Stimulated activated CD8-positive, alpha-beta memory T cell treated with anti-CD3 and anti-CD28 coated beads, Interleukin-12 subunit alpha, Interleukin-12 subunit beta, amount 100 ng/mL, for 1 hour (primary cell): Measurements from ENCODE around the gene ZNF132.
"Not testable (repeated sequence)": the region's sequence is repeated elsewhere in the genome, so short reads cannot be mapped to it uniquely, and the experiment has no call there.

Source experiments
- DNase-seq: peaks from one replicate; pipeline ENCODE4 v3.0.0-alpha.2; 2020; ENCODE audit warnings: low read depth

ZNF132 gene

DNA sequence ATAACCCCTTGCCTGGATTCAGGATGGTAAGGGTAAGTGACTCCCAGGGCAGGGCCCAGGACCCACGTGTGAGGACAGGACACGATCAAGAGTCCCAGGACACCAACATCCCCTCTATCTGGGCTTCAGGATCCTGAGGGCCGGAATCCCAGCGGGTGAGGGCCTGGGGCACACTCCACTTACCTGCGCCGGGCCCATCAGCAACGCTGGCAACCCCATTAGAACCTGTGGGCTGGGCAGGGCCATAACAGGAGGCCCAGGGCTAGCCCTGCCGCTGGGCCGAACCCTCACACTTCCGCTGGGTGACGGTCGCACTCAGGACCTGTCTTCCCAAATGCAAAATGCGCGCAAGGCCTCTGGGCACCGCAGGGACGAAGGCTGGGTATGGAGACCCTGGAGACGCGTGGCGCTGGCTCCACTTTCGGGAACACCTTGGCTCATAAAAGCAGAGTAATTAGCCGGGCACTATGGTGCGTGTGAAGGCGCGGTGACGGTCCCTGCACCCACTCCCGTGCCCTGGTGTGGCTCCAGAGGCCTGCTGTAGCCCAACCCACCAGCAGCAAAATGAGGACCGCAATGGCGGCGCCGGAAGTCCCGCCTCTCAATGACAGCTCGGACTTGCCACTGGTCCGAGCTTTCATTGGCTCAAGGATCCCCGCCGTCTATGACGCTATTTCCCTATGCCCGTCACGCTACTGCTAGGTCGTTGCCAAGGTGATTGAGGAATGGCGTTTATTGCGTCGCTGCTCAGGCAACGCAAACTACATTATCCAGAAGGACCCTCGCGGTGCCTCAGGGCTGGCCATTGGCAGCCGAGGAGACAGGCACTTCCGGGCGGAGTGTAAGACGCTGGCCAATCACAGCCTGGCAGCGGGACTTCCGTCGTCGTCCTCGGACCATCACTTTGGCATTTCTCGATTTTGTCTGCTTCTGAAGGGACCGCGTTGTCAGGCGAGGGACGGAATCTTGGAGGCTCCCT is at the start of gene ZNF132:
Gene ZNF132, minus strand, starts transcription at position 578 of the 979 bp plus-strand sequence. Its CDS starts 332 bp downstream, at position 246.
- peak; percentile 89 for DNase-seq

DNA sequence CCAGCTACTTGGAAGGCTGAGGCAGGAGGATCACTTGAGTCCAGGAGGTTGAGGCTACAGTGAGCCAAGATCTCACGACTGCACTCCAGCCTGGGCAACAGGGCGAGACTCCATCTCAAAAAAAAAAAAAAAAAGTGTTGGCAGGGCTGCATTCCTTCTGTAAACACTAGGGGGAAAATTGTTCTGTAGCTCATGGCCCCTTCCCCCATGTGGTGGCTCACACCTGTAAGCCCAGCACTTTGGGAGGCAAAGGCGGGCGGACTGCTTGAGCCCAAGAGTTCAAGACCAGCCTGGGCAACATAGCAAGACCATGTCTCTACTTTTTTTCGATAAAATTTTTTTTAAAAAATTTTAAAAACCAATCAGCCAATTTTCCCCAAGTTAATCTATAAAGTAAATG is 44.4 kb upstream of the ZNF132 start:
- not testable (repeated sequence) for DNase-seq

GRCh38 chr19:58483776-58484175 is 43.8 kb upstream of the ZNF132 start:
- DNase-seq, result no peak

DNA sequence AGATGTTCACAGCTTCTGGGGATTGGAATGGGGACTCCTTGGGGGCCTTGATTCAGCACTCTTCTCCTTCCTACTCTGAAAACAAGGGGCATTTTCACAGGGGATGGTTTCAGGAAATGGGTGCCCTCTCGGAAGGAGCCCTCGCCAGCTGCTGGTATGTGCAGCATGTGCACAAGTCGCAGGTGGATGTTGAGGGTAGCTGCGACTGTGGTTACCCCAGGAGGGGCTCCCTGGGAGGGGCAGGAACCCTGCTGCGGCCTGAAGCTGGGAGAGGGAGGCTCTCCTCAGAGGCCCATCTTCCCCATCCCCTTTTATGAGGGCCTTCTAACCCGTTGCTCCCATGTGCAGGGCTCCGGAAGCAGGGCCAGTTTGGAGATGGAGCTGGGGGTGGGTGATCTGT is 42.4 kb upstream of the ZNF132 start:
- no peak for DNase-seq

DNA sequence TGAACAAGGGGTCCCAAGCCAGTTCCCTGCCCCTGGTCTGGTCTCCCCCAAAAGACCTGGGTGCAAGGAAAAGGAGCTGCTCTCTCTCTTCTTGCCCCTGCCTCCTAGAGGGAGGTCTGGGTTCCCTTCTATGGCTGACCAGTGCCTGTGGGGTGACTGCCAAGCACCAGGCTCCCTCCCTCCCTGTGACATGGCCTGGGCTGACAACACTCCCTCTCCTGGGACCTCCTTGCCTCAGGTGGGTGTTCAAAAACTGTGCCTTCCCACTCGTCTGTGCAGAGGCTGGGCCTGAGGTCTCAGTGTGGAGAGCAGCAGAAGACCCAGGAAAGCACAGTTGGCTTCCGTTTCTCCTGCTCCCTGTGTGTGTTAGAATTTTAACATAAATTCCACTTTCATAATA is 40.9 kb upstream of the ZNF132 start:
- DNase-seq, result no peak

- no peak for DNase-seq
Observed at GRCh38 chr19:58480481-58480830, 40.5 kb upstream of the ZNF132 start.

GRCh38 chr19:58479736-58480480 is 40.0 kb upstream of the ZNF132 start:
- DNase-seq, result no peak

- no peak for DNase-seq
Observed at GRCh38 chr19:58479303-58479702, 39.4 kb upstream of the ZNF132 start.

DNA sequence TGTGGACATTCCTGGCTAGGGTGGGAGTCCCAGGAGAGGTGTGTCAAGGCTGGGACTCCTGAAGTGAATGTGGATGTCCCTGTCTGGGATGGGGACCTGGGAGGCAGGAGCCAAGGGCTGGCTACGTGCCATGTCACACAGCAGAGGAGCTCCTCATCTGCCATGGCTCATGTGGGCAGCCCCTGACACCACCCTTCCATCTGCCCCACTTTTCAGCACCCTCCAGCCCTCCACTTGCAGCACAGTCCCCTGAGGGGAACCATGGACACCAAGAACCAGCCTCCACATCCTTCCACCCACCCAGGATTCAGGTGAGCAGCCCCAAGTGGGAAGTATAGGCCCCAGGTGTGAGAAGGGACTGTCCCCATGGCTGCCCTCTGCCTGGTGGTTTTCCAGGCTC is 37.9 kb upstream of the ZNF132 start:
- no peak for DNase-seq

GRCh38 chr19:58477130-58477529 is 37.2 kb upstream of the ZNF132 start:
- DNase-seq, result no peak

- DNase-seq, result no peak
Observed at GRCh38 chr19:58476498-58477015, 36.6 kb upstream of the ZNF132 start.

DNA sequence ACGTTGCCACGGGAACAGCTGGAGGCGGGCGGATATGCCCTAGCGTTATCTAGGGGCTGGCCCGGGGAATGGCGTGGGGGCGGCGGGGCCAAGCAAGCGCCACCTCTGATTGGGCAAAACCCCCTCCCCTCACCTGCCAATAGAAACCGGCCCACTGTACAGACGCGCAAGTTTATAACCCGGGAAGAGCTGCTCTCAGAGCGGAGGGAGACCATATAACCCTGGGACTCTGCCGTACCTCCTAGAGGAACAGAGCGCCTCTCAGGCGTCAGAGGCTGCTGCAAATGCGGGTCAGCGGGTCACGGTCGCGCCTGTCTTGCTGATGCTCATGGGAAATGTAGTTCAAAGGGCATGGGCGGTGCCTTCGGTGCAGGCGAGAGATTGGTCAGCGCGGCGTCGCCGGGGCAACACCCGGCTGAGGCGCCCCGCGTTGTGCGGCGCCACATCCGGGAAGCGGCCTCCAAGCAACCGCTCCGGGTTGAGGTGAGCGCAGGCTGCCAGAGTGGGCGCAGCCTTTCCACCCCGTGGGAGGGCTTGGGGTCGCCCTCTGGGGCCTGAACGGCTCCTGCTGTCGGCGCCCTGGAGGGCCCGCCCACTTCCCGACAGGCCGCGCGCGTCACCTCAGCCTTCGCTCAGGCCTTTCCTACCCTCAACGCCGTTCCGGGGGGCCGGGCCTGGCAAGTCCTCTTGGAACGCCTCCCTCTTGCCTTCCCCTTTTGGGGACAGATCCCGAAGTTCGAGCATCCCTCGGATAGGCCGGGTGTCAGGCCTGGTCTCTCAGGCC is 36.0 kb upstream of the ZNF132 start, which contains the start of gene ZNF446:
Gene ZNF446, plus strand, starts transcription at position 639 of the 784 bp plus-strand sequence. CDS start 867 bp downstream, outside the sequence.
- DNase-seq, result peak; percentile 90

GRCh38 chr19:58474997-58475713 is 35.2 kb upstream of the ZNF132 start:
- DNase-seq, result no peak

DNA sequence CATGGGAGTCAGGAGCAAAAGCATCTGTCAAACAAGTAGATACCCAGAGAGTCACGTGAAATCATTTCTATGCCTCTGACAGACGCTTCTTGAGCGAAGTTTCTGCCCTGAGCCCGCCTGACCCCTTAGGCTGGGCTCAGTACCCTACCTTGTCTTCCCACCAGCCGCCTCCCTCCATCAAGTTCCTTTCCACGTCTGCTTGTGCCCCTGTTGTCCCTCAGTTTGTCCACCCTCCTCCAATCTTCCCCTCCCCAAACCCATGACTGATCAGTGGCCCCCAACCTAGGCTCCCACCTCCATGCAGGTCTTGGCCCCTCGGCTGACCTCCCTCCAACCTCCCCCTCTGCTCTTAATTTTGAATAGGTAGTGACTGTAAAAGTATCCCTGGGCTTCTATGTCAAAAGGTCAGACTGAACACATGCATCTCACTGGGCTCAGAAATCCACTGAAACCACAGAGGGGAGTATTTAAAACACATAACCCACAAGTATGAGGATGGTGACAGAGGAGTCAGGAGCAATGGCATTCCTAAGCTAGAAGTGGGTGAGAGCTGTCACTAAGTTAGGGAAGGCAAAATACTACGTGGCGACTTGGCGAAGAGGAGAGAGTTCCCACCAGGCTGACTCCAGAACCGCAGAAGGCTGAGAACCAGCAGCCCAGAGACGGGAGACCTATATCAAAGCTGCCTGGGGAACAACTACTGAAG is 34.5 kb upstream of the ZNF132 start:
- no peak for DNase-seq

DNA sequence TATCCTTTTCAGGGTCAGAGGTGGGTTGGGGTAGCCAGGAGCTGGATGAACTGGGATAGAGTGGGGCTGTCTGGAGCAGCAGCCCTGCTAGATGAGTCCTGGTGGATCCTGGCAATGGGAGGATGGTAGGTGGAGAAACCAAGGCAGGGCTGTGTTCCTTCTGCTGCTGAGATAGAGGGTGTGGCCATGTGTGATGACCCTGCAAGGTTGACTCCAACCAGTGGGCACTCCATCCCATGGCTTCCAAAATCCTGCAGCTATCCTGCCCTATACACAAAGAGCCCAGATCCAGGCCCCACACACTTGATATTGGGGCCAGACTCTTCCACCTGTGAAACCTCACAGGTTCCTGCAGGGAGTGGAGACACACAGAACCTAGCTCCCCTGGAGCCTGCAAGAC is 33.8 kb upstream of the ZNF132 start:
- no peak for DNase-seq

DNA sequence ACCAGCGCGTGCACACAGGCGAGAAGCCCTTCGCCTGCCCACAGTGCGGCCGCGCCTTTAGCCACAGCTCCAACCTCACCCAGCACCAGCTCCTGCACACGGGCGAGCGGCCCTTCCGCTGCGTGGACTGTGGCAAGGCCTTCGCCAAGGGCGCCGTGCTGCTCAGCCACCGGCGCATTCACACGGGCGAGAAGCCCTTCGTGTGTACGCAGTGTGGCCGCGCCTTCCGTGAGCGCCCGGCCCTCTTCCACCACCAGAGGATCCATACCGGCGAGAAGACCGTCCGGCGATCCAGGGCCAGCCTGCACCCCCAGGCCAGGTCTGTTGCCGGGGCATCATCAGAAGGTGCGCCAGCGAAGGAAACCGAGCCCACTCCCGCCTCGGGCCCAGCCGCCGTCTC is 31.8 kb upstream of the ZNF132 start:
- DNase-seq, result no peak

GRCh38 chr19:58470837-58471543 is 31.0 kb upstream of the ZNF132 start:
- DNase-seq, result not testable (repeated sequence)

- DNase-seq, result no peak
Observed at GRCh38 chr19:58469241-58470013, 29.5 kb upstream of the ZNF132 start.

DNA sequence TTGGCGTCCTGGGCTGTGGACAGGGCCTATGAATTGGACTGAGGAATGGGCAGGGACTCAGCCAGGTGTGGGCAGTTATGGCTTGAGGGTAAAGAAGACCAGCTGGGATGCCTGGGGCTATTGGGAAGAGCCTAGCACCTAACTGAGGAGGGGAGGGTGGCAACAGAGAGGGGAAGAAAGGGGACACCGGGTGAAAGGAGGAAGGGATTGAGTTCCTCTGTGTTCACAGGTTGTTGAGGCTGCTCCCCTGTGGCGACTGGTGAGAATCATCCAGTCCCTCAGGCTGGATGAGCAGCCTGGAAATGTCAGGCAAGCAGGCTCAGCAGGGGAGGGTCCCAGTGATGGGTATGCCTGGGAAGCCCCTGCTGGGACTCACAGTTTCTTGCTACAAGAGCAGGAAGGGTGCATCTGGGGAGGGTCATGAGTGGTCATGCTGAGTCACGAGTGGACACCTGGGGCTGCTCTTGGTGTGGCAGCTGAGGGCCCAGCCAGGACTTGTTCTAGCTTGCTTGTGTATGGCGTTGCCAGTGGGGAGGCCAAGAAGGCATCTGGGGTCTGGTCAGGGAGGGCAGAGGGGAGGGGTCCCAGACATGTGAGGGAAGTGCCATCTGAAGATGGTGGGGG is 28.4 kb upstream of the ZNF132 start:
- DNase-seq, result no peak
